Measurements from ENCODE around the gene KRT72.

The KRT72 gene

GRCh38 chr12:52551216-52551865, 49.9 kb downstream of the KRT72 start:
- H3K4me1 ChIP-seq (ENCODE audit: control insufficient read depth, low read length), result no peaks in the 10 kb centered on the region
- no peaks in the 10 kb centered on the region for H4K20me1 ChIP-seq (ENCODE audit: control insufficient read depth, insufficient read depth, low read depth, low read length)
- TF ChIP-seq EZH2phosphoT487 (IDR thresholded peaks at IDR 0.05; ENCODE audit: borderline replicate concordance, low read length) (no peak), CTCF (IDR thresholded peaks at IDR 0.05; ENCODE audit: low read depth, low read length, poor library complexity, severe bottlenecking) (no peak)
- no peaks in the 10 kb centered on the region for H3K79me2 ChIP-seq (ENCODE audit: control insufficient read depth, low read length)
- no peaks in the 10 kb centered on the region for H3F3A ChIP-seq (ENCODE audit: control insufficient read depth, insufficient read depth)
- no peaks in the 10 kb centered on the region for H3K9me3 ChIP-seq (ENCODE audit: control insufficient read depth, insufficient read depth, low read length)
- no peaks in the 10 kb centered on the region for H3K9me2 ChIP-seq (replicated peaks; ENCODE audit: control insufficient read depth, low read length)
- no peak overlapping the region for H3K4me3 ChIP-seq (ENCODE audit: low read length)
- no peaks in the 10 kb centered on the region for H3K27me3 ChIP-seq (ENCODE audit: control insufficient read depth, low read length)
- no peak overlapping the region for H3K27ac ChIP-seq (ENCODE audit: low read depth, low read length)
- H3K36me3 ChIP-seq (ENCODE audit: control insufficient read depth, low read length), result no peaks in the 10 kb centered on the region
- no peak overlapping the region for H3K4me2 ChIP-seq (ENCODE audit: low read length)

- Histone ChIP-seq H3F3A (ENCODE audit: control insufficient read depth, insufficient read depth) (no peaks in the 10 kb centered on the region), H3K9me3 (ENCODE audit: control insufficient read depth, insufficient read depth, low read length) (no peaks in the 10 kb centered on the region), H4K20me1 (ENCODE audit: control insufficient read depth, insufficient read depth, low read depth, low read length) (no peaks in the 10 kb centered on the region), H3K4me3 (ENCODE audit: low read length) (no peak overlapping the region), H3K9me2 (replicated peaks; ENCODE audit: control insufficient read depth, low read length) (no peaks in the 10 kb centered on the region), H3K27ac (ENCODE audit: low read depth, low read length) (no peak overlapping the region), H3K36me3 (ENCODE audit: control insufficient read depth, low read length) (no peaks in the 10 kb centered on the region), H3K79me2 (ENCODE audit: control insufficient read depth, low read length) (no peaks in the 10 kb centered on the region), H3K4me1 (ENCODE audit: control insufficient read depth, low read length) (no peaks in the 10 kb centered on the region), H3K4me2 (ENCODE audit: low read length) (no peak overlapping the region), H3K27me3 (ENCODE audit: control insufficient read depth, low read length) (no peaks in the 10 kb centered on the region)
- TF ChIP-seq CTCF (IDR thresholded peaks at IDR 0.05; ENCODE audit: low read depth, low read length, poor library complexity, severe bottlenecking) (no peak), EZH2phosphoT487 (IDR thresholded peaks at IDR 0.05; ENCODE audit: borderline replicate concordance, low read length) (no peak)
Measured at GRCh38 chr12:52546126-52546525, 55.1 kb downstream of the KRT72 start.

DNA sequence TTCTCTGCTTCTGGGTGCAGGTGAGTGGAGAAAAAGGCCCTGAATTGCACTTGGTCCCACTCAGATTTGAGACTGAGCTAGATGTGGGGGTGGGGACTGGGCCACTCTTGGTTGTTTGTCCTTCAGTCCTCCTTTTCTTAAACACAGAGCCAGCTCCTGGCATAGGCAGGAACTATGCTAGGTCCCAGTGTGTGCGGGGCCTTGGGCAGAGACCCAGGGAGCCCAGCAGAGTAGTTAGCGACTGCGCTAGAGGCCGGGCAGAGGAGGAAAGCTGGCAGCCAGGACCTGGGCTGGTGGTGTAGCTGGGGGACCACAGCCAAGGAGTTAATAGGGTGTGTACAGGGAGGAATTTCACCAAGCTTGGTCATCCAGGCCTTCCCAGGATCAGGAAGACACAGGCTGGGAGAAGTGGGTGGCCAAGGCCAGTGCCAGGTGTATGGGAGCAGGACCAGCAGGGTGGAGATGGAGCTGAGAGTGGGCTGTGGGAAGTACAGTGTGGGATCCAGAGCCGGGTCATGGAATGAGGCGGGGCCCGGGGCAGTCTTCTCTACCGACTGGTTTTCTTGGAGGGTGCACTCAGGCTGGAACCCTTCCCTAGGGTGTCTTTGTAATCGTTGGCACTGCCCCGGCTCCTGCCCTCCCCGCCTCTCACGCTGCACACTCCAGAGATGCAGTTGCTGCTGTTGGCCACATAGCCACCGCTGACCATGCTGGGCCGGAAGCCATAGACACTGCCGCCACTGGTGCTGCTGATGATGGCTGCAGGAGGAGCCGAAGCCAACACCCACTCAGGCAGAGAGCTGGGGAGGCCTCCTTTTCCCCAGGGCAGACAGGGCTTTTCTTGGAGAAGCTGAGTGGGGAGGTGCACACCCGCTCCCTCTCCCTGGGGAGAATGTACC, 57.0 kb downstream of the KRT72 start:
- Histone ChIP-seq H3K27me3 (ENCODE audit: control insufficient read depth, low read length) (no peaks in the 10 kb centered on the region), H3K27ac (ENCODE audit: low read depth, low read length) (no peak overlapping the region), H3K9me3 (ENCODE audit: control insufficient read depth, insufficient read depth, low read length) (no peaks in the 10 kb centered on the region), H3K79me2 (ENCODE audit: control insufficient read depth, low read length) (no peaks in the 10 kb centered on the region), H3K4me2 (ENCODE audit: low read length) (no peak overlapping the region), H3K4me1 (ENCODE audit: control insufficient read depth, low read length) (no peaks in the 10 kb centered on the region), H4K20me1 (ENCODE audit: control insufficient read depth, insufficient read depth, low read depth, low read length) (no peaks in the 10 kb centered on the region), H3K36me3 (ENCODE audit: control insufficient read depth, low read length) (no peaks in the 10 kb centered on the region), H3F3A (ENCODE audit: control insufficient read depth, insufficient read depth) (no peaks in the 10 kb centered on the region), H3K4me3 (ENCODE audit: low read length) (no peak overlapping the region), H3K9me2 (replicated peaks; ENCODE audit: control insufficient read depth, low read length) (no peaks in the 10 kb centered on the region)
- no peak for TF ChIP-seq EZH2phosphoT487 (IDR thresholded peaks at IDR 0.05; ENCODE audit: borderline replicate concordance, low read length)
- no peak for TF ChIP-seq CTCF (IDR thresholded peaks at IDR 0.05; ENCODE audit: low read depth, low read length, poor library complexity, severe bottlenecking)

All from DOHH2 (cell line).